K562 (cell line): ENCODE measurements around the gene CDYL. TPM values are rescaled to one million over a fixed set of nuclear protein-coding genes. Genes with fewer than 3 reads are reported as not detected.

Source experiments
- ATAC-seq: fragments of 200-7000 bp; cut with Tn5 transposase; 3 replicates; pipeline ENCODE4 v1.9.1; 2020; ENCODE audit warnings: moderate library complexity
- BruUV-seq: library from RNA; stranded (reverse); fragments of 400-500 nt; replicated peaks from 2 replicates; lab custom pipeline; 2021; lab: Mats Ljungman, UMichigan
- CTCF ChIA-PET: fragments of 300-600 bp; formaldehyde crosslinking; extraction: SDS; loops from one replicate; lab custom pipeline; 2021; ENCODE audit warnings: low intra/inter-chr PET ratio; lab: Yijun Ruan, JAX
- POLR2A ChIA-PET: fragments of 300-600, 350-650 bp; sonication (Branson Sonifier 250); formaldehyde crosslinking; extraction: SDS; loops from one replicate; lab custom pipeline; 2021; ENCODE audit warnings: antibody characterized with exemption, inconsistent platforms; lab: Yijun Ruan, JAX
- DNase-seq, 4 experiments: peaks; one replicate each; pipeline versions ENCODE4 v3.0.0 to v3.0.0-alpha.2; 2011 to 2018; ENCODE audit warnings: low spot score in 3 of 4, mixed read lengths in 3 of 4; ENCODE audit errors: extremely low read depth in 1 of 4
- FAIRE-seq: peaks from 2 replicates; lab custom pipeline; 2011; peaks lifted over from hg19 to GRCh38; lab: Jason Lieb, UNC
- H2AFZ ChIP-seq: 2 replicates; pipeline ENCODE4 v1.6.0; 2011; ENCODE audit warnings: low read depth, low read length, control low read depth, inconsistent platforms
- H3K27ac ChIP-seq: fragments of 200-600 bp; 3 replicates; pipeline ENCODE4 v1.8.0; 2011; ENCODE audit warnings: low read depth, mild to moderate bottlenecking, control low read depth, inconsistent platforms, low read length, moderate library complexity, mixed read lengths; ENCODE audit errors: extremely low read depth
- H3K27me3 ChIP-seq, 2 experiments: fragments of 300-600 bp in 1 of 2; 2 replicates in 1 of 2; 3 replicates in 1 of 2; pipeline versions ENCODE4 v1.6.0 to v1.8.0; 2011; ENCODE audit warnings: inconsistent platforms in 2 of 2, low read length in 2 of 2, mild to moderate bottlenecking in 1 of 2, mixed read lengths in 1 of 2, moderate library complexity in 1 of 2; ENCODE audit not compliant: control insufficient read depth in 2 of 2, insufficient read depth in 2 of 2
- H3K36me3 ChIP-seq: fragments of 300-600 bp; 3 replicates; pipeline ENCODE4 v1.8.0; 2011; ENCODE audit warnings: mild to moderate bottlenecking, low read length, inconsistent platforms; ENCODE audit not compliant: control insufficient read depth, insufficient read depth
- H3K4me1 ChIP-seq, 2 experiments: fragments of 200-600 bp in 1 of 2; replicated peaks in 1 of 2; 2 replicates in 1 of 2; 3 replicates in 1 of 2; pipeline versions ENCODE4 v1.5.1 to v1.8.0; 2011; ENCODE audit warnings: inconsistent platforms in 2 of 2, low read length in 2 of 2, mild to moderate bottlenecking in 1 of 2, mixed read lengths in 1 of 2, moderate library complexity in 1 of 2; ENCODE audit not compliant: control insufficient read depth in 2 of 2, insufficient read depth in 2 of 2
- H3K4me2 ChIP-seq: 2 replicates; pipeline ENCODE4 v1.6.1; 2011; ENCODE audit warnings: low read length, control low read depth, inconsistent platforms, mixed read lengths; ENCODE audit not compliant: insufficient read depth
- H3K4me3 ChIP-seq: fragments of 200-600 bp; sonication (generic), shearing (Covaris generic); 2 replicates; pipeline ENCODE4 v1.5.1; 2016; ENCODE audit warnings: control low read depth, inconsistent platforms
- H3K79me2 ChIP-seq: fragments of 200-600 bp; 3 replicates; pipeline ENCODE4 v1.8.0; 2011; ENCODE audit warnings: low read length, inconsistent platforms; ENCODE audit not compliant: control insufficient read depth, insufficient read depth
- H3K9ac ChIP-seq, 2 experiments: 2 replicates each; pipeline versions ENCODE4 v1.6.0 to v1.6.1; 2011; ENCODE audit warnings: low read depth in 2 of 2, low read length in 2 of 2, control low read depth in 1 of 2, inconsistent platforms in 1 of 2, mild to moderate bottlenecking in 1 of 2, mixed read lengths in 1 of 2; ENCODE audit not compliant: insufficient read depth in 1 of 2
- H3K9me1 ChIP-seq: one replicate; pipeline ENCODE4 v1.6.0; 2011; ENCODE audit warnings: inconsistent platforms, mild to moderate bottlenecking, low read length, moderate library complexity; ENCODE audit not compliant: control insufficient read depth, insufficient read depth
- H3K9me3 ChIP-seq: replicated peaks from 2 replicates; pipeline ENCODE4 v1.5.1; 2011; ENCODE audit warnings: low read depth, low read length, inconsistent platforms; ENCODE audit not compliant: control insufficient read depth, insufficient read depth
- H4K20me1 ChIP-seq: replicated peaks from 2 replicates; pipeline ENCODE4 v1.6.1; 2011; ENCODE audit warnings: low read length, inconsistent platforms, mixed read lengths; ENCODE audit not compliant: control insufficient read depth, insufficient read depth
- ARNT ChIP-seq, 2 experiments: fragments of 450-650 bp; IDR thresholded peaks; 2 replicates each; pipeline ENCODE4 v1.6.1; 2016; ENCODE audit warnings: mild to moderate bottlenecking in 1 of 2
- BCOR ChIP-seq: fragments of 450-650 bp; IDR thresholded peaks from 2 replicates; pipeline ENCODE4 v1.6.1; 2016
- DACH1 ChIP-seq: fragments of 450-650 bp; IDR thresholded peaks from 2 replicates; pipeline ENCODE4 v1.6.1; 2018; ENCODE audit not compliant: partially characterized antibody
- FOXA3 ChIP-seq, 2 experiments: fragments of 450-650 bp in 1 of 2; sonication (generic) in 1 of 2; formaldehyde crosslinking; IDR thresholded peaks in 1 of 2; conservative IDR thresholded peaks in 1 of 2; 2 replicates each; pipeline versions ENCODE4 v1.4.0 to v1.8.0; 2020 to 2022; ENCODE audit warnings: mild to moderate bottlenecking in 2 of 2, missing genetic modification reagents in 1 of 2
- GATAD2B ChIP-seq: fragments of 450-650 bp; IDR thresholded peaks from 2 replicates; pipeline ENCODE4 v1.6.1; 2017; ENCODE audit warnings: mild to moderate bottlenecking, borderline replicate concordance
- HNRNPH1 ChIP-seq: fragments of 200-400 bp; formaldehyde crosslinking; optimal IDR thresholded peaks from 2 replicates; pipeline ENCODE3; 2017; ENCODE audit warnings: low read depth, mild to moderate bottlenecking, low read length, moderate library complexity
- KHSRP ChIP-seq: fragments of 450-650 bp; IDR thresholded peaks from 2 replicates; pipeline ENCODE4 v1.6.1; 2017
- PML ChIP-seq: IDR thresholded peaks from 2 replicates; pipeline ENCODE4 v1.6.1; 2012; ENCODE audit warnings: low read length, inconsistent platforms
- RCOR1 ChIP-seq, 2 experiments: IDR thresholded peaks; 2 replicates each; pipeline ENCODE4 v1.6.1; 2012; ENCODE audit warnings: low read depth in 2 of 2, low read length in 2 of 2, borderline replicate concordance in 1 of 2, improper control_type of control experiment in 1 of 2
- SIN3B ChIP-seq: fragments of 450-650 bp; IDR thresholded peaks from 2 replicates; pipeline ENCODE4 v1.6.1; 2017; ENCODE audit warnings: low read depth, mild to moderate bottlenecking, moderate library complexity
- SMAD4 ChIP-seq: fragments of 250-450 bp; sonication (Bioruptor Pico); conservative IDR thresholded peaks from 2 replicates; pipeline ENCODE4 v1.8.0; 2021; ENCODE audit warnings: inconsistent platforms, mild to moderate bottlenecking, moderate library complexity
- SPI1 ChIP-seq: IDR thresholded peaks from 2 replicates; pipeline ENCODE4 v1.6.1; 2011; ENCODE audit warnings: low read depth, low read length, control low read depth, borderline replicate concordance
- TARDBP ChIP-seq: fragments of 450-650 bp; IDR thresholded peaks from 2 replicates; pipeline ENCODE4 v1.6.1; 2016
- ZNF263 ChIP-seq: sonication (generic); formaldehyde crosslinking; IDR thresholded peaks from 2 replicates; pipeline ENCODE4 v1.8.0; 2022; ENCODE audit warnings: mild to moderate bottlenecking, missing genetic modification reagents, borderline replicate concordance
- WGBS: fragments of 100-300 bp; shearing (Covaris generic); methylation state at CpG from one replicate; pipeline ENCODE4 v1.1.6; 2016; ENCODE audit warnings: low coverage, mixed read lengths; ENCODE audit not compliant: insufficient coverage; ENCODE audit errors: missing lambda C conversion rate; 5-methylcytosine and 5-hydroxymethylcytosine counted together
- in situ Hi-C: fragments of 300-500 bp; cut with MboI; formaldehyde crosslinking; loops from 4 replicates; pipeline ENCODE4 v1.15.0; 2018; ENCODE audit warnings: inconsistent platforms, mixed read lengths
- intact Hi-C: fragments of 100-400 bp; cut with micrococcal nuclease; formaldehyde crosslinking; loops from 2 replicates; pipeline ENCODE4 v1.14.2; 2022
- polyA plus RNA-seq, 8 experiments: library from polyadenylated mRNA; depleted of rRNA in 4 of 8; stranded (reverse) in 5 of 8; unstranded in 3 of 8; fragments of >200 nt; fragmentation: Nextera tagmentation in 2 of 8; fragmentation: Illumina TruSeq in 1 of 8; extraction: Ambion mirVana in 2 of 8; extraction: Trizol in 1 of 8; gene quantifications; 2 replicates each; pipeline versions ENCODE4 v1.2.1 to v1.2.3, GENCODE V29; 2011 to 2014; ENCODE audit warnings: inconsistent platforms in 1 of 8, missing spikeins in 1 of 8
- total RNA-seq, 7 experiments: library from RNA; depleted of rRNA in 6 of 7; stranded (reverse); fragments of >200 nt in 6 of 7; fragmentation: Illumina TruSeq in 2 of 7; extraction: Trizol in 2 of 7; gene quantifications; 2 replicates each; pipeline versions ENCODE4 v1.2.1 to v1.2.3, GENCODE V29; 2011 to 2021; ENCODE audit warnings: low replicate concordance in 1 of 7
- TF ChIP-seq, protein P1 (sequence below), 3 experiments: IDR thresholded peaks in 2 of 3; conservative IDR thresholded peaks in 1 of 3; 2 replicates each; pipeline ENCODE4 v1.5.1; 2011 to 2012; ENCODE audit warnings: low read length in 3 of 3, mild to moderate bottlenecking in 3 of 3, control low read depth in 2 of 3, improper control_type of control experiment in 1 of 3, inconsistent platforms in 1 of 3, low read depth in 1 of 3, mixed read lengths in 1 of 3, moderate library complexity in 1 of 3; ENCODE audit not compliant: insufficient read depth in 2 of 3
- TF ChIP-seq, protein P2 (sequence below): fragments of 450-650 bp; formaldehyde crosslinking; IDR thresholded peaks from 2 replicates; pipeline ENCODE4 v1.4.0; 2022; ENCODE audit warnings: mild to moderate bottlenecking, moderate library complexity
- TF ChIP-seq, protein P3 (sequence below): IDR thresholded peaks from 2 replicates; pipeline ENCODE4 v1.6.1; 2016; ENCODE audit warnings: missing genetic modification characterization, missing compliant biosample characterization

The CDYL gene
- total and polyA plus RNA-seq, 9 of the 15 experiments (the other 6 are each of a cell fraction or from before 2014, with no cell fraction given): 8.1 to 45.8 (median 40.8) TPM

DNA sequence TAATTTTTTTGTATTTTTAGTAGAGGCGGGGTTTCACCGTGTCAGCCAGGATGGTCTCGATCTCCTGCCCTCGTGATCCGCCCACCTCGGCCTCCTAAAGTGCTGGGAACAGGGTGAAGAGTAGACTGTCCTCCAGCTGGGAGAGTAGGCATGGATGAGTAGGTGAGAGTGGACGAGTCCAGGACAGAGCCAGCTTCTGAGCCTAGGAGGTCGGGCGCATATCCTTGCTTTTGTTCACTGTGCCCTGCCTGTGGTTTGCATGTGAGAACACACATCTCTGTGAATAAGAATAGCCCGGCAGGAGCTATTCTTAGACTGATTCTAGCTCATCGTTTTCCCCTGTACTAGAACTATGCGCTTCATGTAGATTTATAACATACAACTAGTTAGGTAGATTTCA lies 149.4 kb downstream of the CDYL start (continued):
- TF ChIP-seq, protein P1, sequence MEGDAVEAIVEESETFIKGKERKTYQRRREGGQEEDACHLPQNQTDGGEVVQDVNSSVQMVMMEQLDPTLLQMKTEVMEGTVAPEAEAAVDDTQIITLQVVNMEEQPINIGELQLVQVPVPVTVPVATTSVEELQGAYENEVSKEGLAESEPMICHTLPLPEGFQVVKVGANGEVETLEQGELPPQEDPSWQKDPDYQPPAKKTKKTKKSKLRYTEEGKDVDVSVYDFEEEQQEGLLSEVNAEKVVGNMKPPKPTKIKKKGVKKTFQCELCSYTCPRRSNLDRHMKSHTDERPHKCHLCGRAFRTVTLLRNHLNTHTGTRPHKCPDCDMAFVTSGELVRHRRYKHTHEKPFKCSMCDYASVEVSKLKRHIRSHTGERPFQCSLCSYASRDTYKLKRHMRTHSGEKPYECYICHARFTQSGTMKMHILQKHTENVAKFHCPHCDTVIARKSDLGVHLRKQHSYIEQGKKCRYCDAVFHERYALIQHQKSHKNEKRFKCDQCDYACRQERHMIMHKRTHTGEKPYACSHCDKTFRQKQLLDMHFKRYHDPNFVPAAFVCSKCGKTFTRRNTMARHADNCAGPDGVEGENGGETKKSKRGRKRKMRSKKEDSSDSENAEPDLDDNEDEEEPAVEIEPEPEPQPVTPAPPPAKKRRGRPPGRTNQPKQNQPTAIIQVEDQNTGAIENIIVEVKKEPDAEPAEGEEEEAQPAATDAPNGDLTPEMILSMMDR (IDR thresholded peaks at IDR 0.05 in 2 of 3, conservative IDR thresholded peaks at IDR 0.05 in 1 of 3; ENCODE audit: insufficient read depth in 2 of 3, low read depth in 1 of 3, low read length in 3 of 3): no peak
- no peak for TF ChIP-seq FOXA3 (CRISPR knock-in tag; conservative IDR thresholded peaks at IDR 0.05 in 1 of 2, IDR thresholded peaks at IDR 0.05 in 1 of 2)
- TF ChIP-seq HNRNPH1: no peak
- TF ChIP-seq TARDBP: no peak
- TF ChIP-seq RCOR1 (IDR thresholded peaks at IDR 0.05; ENCODE audit: borderline replicate concordance in 1 of 2, low read depth in 2 of 2, low read length in 2 of 2): no peak

DNA sequence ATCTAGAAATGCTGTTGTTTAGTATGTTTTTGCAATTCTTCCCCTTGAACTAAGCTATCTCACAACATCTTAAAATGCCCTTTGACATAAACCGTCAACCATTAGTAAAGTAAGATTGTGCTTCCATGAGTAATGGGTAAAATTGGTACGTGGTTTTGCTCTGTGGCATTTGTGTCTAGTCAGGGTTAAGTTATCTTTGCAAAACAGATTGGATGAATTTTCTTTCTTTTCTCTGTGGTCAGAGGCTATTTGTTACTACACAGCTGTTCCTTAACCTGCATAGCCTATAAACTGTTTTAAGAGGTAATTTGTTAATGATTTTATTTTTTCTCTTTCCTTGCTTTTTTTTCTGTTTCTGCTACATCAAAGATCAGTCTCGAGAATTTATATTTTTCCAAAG lies 152.2 kb downstream of the CDYL start:
- BruUV-seq: no TSS peak
- CTCF ChIA-PET: no interaction called here
- in situ Hi-C loops: no loop called here
- Histone ChIP-seq H3K4me2 (no peak overlapping the region), H3K9me3 (no peaks in the 10 kb centered on the region), H3K27me3 (no peaks in the 10 kb centered on the region), H3K27ac (peak overlapping the region; percentile 39; the same call in 1 of the 3 replicates), H3K9me1 (no peaks in the 10 kb centered on the region), H3K9ac (no peak overlapping the region), H4K20me1 (peaks cover 35% of the 10 kb centered on the region; the same call in 1 of the 2 replicates), H3K4me1 (peaks cover 9 to 34% of the 10 kb centered on the region in 2 experiments), H3K36me3 (no peaks in the 10 kb centered on the region; the same call in 2 of the 3 replicates), H3K4me3 (no peak overlapping the region), H2AFZ (no peak overlapping the region), H3K79me2 (peaks cover 88% of the 10 kb centered on the region)
- FAIRE-seq (peak; percentile 90), DNase-seq (peak; percentile 70 to 82 (median 78)), ATAC-seq (peak; percentile 91)
- intact Hi-C loops: loop anchor here (5.0 kb wide), 1 partner anchor 201 kb away; no protein-coding TSS in a partner anchor
- 2% methylated on average over 3 of the region's 3 CpGs for WGBS
- POLR2A ChIA-PET: interaction anchor here (0.6 to 2.0 kb wide), 4 partner anchors 13 to 1508 kb away, joined by 3 to 10 read pairs (median 5); no protein-coding TSS in a partner anchor
- TF ChIP-seq PML (peak; percentile 96), GATAD2B (peak; percentile 76; the same call in 1 of the 2 replicates), SMAD4 (CRISPR knock-in tag) (peak; percentile 98), SPI1 (no peak), SIN3B (no peak), ZNF263 (no peak), ARNT (IDR thresholded peaks at IDR 0.05) (peak; percentile 85 to 94; a peak in 2 of 4 replicates), RCOR1 (IDR thresholded peaks at IDR 0.05; ENCODE audit: borderline replicate concordance in 1 of 2, low read depth in 2 of 2, low read length in 2 of 2) (peak; percentile 68 to 94; a peak in 3 of 4 replicates), BCOR (peak; percentile 85), KHSRP (peak; percentile 47; the same call in 1 of the 2 replicates), DACH1 (peak; percentile 90)
- TF ChIP-seq, protein P2, sequence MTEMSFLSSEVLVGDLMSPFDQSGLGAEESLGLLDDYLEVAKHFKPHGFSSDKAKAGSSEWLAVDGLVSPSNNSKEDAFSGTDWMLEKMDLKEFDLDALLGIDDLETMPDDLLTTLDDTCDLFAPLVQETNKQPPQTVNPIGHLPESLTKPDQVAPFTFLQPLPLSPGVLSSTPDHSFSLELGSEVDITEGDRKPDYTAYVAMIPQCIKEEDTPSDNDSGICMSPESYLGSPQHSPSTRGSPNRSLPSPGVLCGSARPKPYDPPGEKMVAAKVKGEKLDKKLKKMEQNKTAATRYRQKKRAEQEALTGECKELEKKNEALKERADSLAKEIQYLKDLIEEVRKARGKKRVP (CRISPR knock-in tag): peak; percentile 48; the same call in 1 of the 2 replicates
- TF ChIP-seq, protein P3, sequence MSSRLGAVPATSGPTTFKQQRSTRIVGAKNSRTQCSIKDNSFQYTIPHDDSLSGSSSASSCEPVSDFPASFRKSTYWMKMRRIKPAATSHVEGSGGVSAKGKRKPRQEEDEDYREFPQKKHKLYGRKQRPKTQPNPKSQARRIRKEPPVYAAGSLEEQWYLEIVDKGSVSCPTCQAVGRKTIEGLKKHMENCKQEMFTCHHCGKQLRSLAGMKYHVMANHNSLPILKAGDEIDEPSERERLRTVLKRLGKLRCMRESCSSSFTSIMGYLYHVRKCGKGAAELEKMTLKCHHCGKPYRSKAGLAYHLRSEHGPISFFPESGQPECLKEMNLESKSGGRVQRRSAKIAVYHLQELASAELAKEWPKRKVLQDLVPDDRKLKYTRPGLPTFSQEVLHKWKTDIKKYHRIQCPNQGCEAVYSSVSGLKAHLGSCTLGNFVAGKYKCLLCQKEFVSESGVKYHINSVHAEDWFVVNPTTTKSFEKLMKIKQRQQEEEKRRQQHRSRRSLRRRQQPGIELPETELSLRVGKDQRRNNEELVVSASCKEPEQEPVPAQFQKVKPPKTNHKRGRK (tag): no peak
